ENCODE data around the gene CITED2. TPM values are rescaled to one million over a fixed set of nuclear protein-coding genes. Genes with fewer than 3 reads are reported as not detected.

The CITED2 gene
- total RNA-seq, 2 experiments from 2014 or later = 71.7 to 80.4 TPM

- H3K9me3 Mint-ChIP-seq = peaks cover 1% of the 10 kb centered on the region
- H3K4me1 Mint-ChIP-seq = peaks cover 13% of the 10 kb centered on the region
- no peak for DNase-seq
- H3K4me3 Mint-ChIP-seq = no peak overlapping the region
- H3K27ac Mint-ChIP-seq = peak overlapping the region; percentile 32
- ATAC-seq (ENCODE audit: low read depth) = no peak
- POLR2A ChIA-PET = no interaction called here
- H3K27me3 Mint-ChIP-seq = no peaks in the 10 kb centered on the region
- no peaks in the 10 kb centered on the region for H3K36me3 Mint-ChIP-seq
These were observed 31.2 kb downstream of the CITED2 start for GRCh38 chr6:139343052-139343750.

- Mint-ChIP-seq H3K4me1 (peaks cover 13% of the 10 kb centered on the region), H3K27ac (no peak overlapping the region), H3K9me3 (peaks cover 1% of the 10 kb centered on the region), H3K36me3 (no peaks in the 10 kb centered on the region), H3K4me3 (no peak overlapping the region), H3K27me3 (no peaks in the 10 kb centered on the region)
- ATAC-seq (ENCODE audit: low read depth) (no peak), DNase-seq (no peak)
- POLR2A ChIA-PET = no interaction called here
These were observed 33.4 kb downstream of the CITED2 start for GRCh38 chr6:139341060-139341459.

- no peaks in the 10 kb centered on the region for H3K36me3 Mint-ChIP-seq
- H3K9me3 Mint-ChIP-seq = peaks cover 1% of the 10 kb centered on the region
- no peak overlapping the region for H3K4me3 Mint-ChIP-seq
- DNase-seq (no peak), ATAC-seq (ENCODE audit: low read depth) (no peak)
- POLR2A ChIA-PET = no interaction called here
- no peaks in the 10 kb centered on the region for H3K27me3 Mint-ChIP-seq
- H3K4me1 Mint-ChIP-seq = peaks cover 9% of the 10 kb centered on the region
- H3K27ac Mint-ChIP-seq = no peak overlapping the region
These were observed 35.7 kb downstream of the CITED2 start for GRCh38 chr6:139338795-139339194.

- POLR2A ChIA-PET = no interaction called here
- ATAC-seq (ENCODE audit: low read depth) (no peak), DNase-seq (no peak)
- peaks cover 4% of the 10 kb centered on the region for H3K9me3 Mint-ChIP-seq
- no peak overlapping the region for H3K4me3 Mint-ChIP-seq
- no peaks in the 10 kb centered on the region for H3K36me3 Mint-ChIP-seq
- peaks cover 4% of the 10 kb centered on the region for H3K4me1 Mint-ChIP-seq
- H3K27me3 Mint-ChIP-seq = no peaks in the 10 kb centered on the region
- no peak overlapping the region for H3K27ac Mint-ChIP-seq
These were observed 36.6 kb downstream of the CITED2 start for GRCh38 chr6:139337830-139338229.

GRCh38 chr6:139337001-139337400 is 37.4 kb downstream of the CITED2 start:
- no peak overlapping the region for H3K27ac Mint-ChIP-seq
- POLR2A ChIA-PET = no interaction called here
- H3K36me3 Mint-ChIP-seq = no peaks in the 10 kb centered on the region
- no peaks in the 10 kb centered on the region for H3K4me1 Mint-ChIP-seq
- ATAC-seq (ENCODE audit: low read depth) = no peak
- H3K9me3 Mint-ChIP-seq = peaks cover 4% of the 10 kb centered on the region
- H3K27me3 Mint-ChIP-seq = no peaks in the 10 kb centered on the region
- no peak overlapping the region for H3K4me3 Mint-ChIP-seq
- DNase-seq = no peak

- H3K9me3 Mint-ChIP-seq = peaks cover 4% of the 10 kb centered on the region
- no peaks in the 10 kb centered on the region for H3K27me3 Mint-ChIP-seq
- no peaks in the 10 kb centered on the region for H3K36me3 Mint-ChIP-seq
- POLR2A ChIA-PET = no interaction called here
- no peak overlapping the region for H3K27ac Mint-ChIP-seq
- ATAC-seq (ENCODE audit: low read depth) = no peak
- H3K4me1 Mint-ChIP-seq = no peaks in the 10 kb centered on the region
- DNase-seq = no peak
- H3K4me3 Mint-ChIP-seq = no peak overlapping the region
These were observed 38.0 kb downstream of the CITED2 start for GRCh38 chr6:139336488-139336887.

GRCh38 chr6:139335447-139336210 is 38.8 kb downstream of the CITED2 start:
- no peak overlapping the region for H3K27ac Mint-ChIP-seq
- H3K27me3 Mint-ChIP-seq = no peaks in the 10 kb centered on the region
- DNase-seq (no peak), ATAC-seq (ENCODE audit: low read depth) (no peak)
- H3K4me1 Mint-ChIP-seq = no peaks in the 10 kb centered on the region
- no peaks in the 10 kb centered on the region for H3K36me3 Mint-ChIP-seq
- peaks cover 3% of the 10 kb centered on the region for H3K9me3 Mint-ChIP-seq
- no peak overlapping the region for H3K4me3 Mint-ChIP-seq
- POLR2A ChIA-PET = no interaction called here

GRCh38 chr6:139334806-139335446 is 39.5 kb downstream of the CITED2 start:
- ATAC-seq (ENCODE audit: low read depth) = no peak
- no peak overlapping the region for H3K4me3 Mint-ChIP-seq
- peaks cover 3% of the 10 kb centered on the region for H3K9me3 Mint-ChIP-seq
- H3K27me3 Mint-ChIP-seq = no peaks in the 10 kb centered on the region
- H3K36me3 Mint-ChIP-seq = no peaks in the 10 kb centered on the region
- no peak overlapping the region for H3K27ac Mint-ChIP-seq
- no peaks in the 10 kb centered on the region for H3K4me1 Mint-ChIP-seq
- POLR2A ChIA-PET = no interaction called here
- DNase-seq = no peak

GRCh38 chr6:139330826-139331500 is 43.5 kb downstream of the CITED2 start:
- POLR2A ChIA-PET = interaction anchor here (0.8 kb wide), 1 partner anchor 43 kb away, joined by 3 read pairs; the partner anchor contains the start of gene CITED2
- no peak overlapping the region for H3K4me3 Mint-ChIP-seq
- no peak overlapping the region for H3K27ac Mint-ChIP-seq
- ATAC-seq (ENCODE audit: low read depth) (no peak), DNase-seq (no peak)
- H3K4me1 Mint-ChIP-seq = no peaks in the 10 kb centered on the region
- H3K9me3 Mint-ChIP-seq = peaks cover 8% of the 10 kb centered on the region
- peaks cover 5% of the 10 kb centered on the region for H3K36me3 Mint-ChIP-seq
- no peaks in the 10 kb centered on the region for H3K27me3 Mint-ChIP-seq

- POLR2A ChIA-PET = interaction anchor here (0.8 kb wide), 1 partner anchor 44 kb away, joined by 3 read pairs; the partner anchor contains the start of gene CITED2
- DNase-seq (no peak), ATAC-seq (ENCODE audit: low read depth) (no peak)
- no peaks in the 10 kb centered on the region for H3K27me3 Mint-ChIP-seq
- H3K9me3 Mint-ChIP-seq = peaks cover 8% of the 10 kb centered on the region
- H3K27ac Mint-ChIP-seq = no peak overlapping the region
- peaks cover 5% of the 10 kb centered on the region for H3K36me3 Mint-ChIP-seq
- no peak overlapping the region for H3K4me3 Mint-ChIP-seq
- peaks cover 2% of the 10 kb centered on the region for H3K4me1 Mint-ChIP-seq
These were observed 44.1 kb downstream of the CITED2 start for GRCh38 chr6:139330306-139330705.

GRCh38 chr6:139329224-139329623 is 45.2 kb downstream of the CITED2 start:
- no peaks in the 10 kb centered on the region for H3K27me3 Mint-ChIP-seq
- no peak for DNase-seq
- no peak overlapping the region for H3K4me3 Mint-ChIP-seq
- no peak overlapping the region for H3K27ac Mint-ChIP-seq
- H3K4me1 Mint-ChIP-seq = peaks cover 4% of the 10 kb centered on the region
- H3K9me3 Mint-ChIP-seq = peaks cover 8% of the 10 kb centered on the region
- POLR2A ChIA-PET = no interaction called here
- no peak for ATAC-seq (ENCODE audit: low read depth)
- H3K36me3 Mint-ChIP-seq = peaks cover 5% of the 10 kb centered on the region

- DNase-seq (no peak), ATAC-seq (ENCODE audit: low read depth) (no peak)
- H3K9me3 Mint-ChIP-seq = peaks cover 9% of the 10 kb centered on the region
- H3K27me3 Mint-ChIP-seq = no peaks in the 10 kb centered on the region
- H3K27ac Mint-ChIP-seq = no peak overlapping the region
- peaks cover 15% of the 10 kb centered on the region for H3K36me3 Mint-ChIP-seq
- peaks cover 11% of the 10 kb centered on the region for H3K4me1 Mint-ChIP-seq
- H3K4me3 Mint-ChIP-seq = no peak overlapping the region
- POLR2A ChIA-PET = interaction anchor here (4.1 kb wide), 1 partner anchor 36 kb away, joined by 41 read pairs; the partner anchor contains the start of gene TXLNB
These were observed 47.4 kb downstream of the CITED2 start for GRCh38 chr6:139327038-139327437.

- Mint-ChIP-seq H3K4me1 (peaks cover 11% of the 10 kb centered on the region), H3K36me3 (peaks cover 15% of the 10 kb centered on the region), H3K9me3 (peaks cover 9% of the 10 kb centered on the region), H3K27ac (peak overlapping the region; percentile 10), H3K4me3 (peak overlapping the region; percentile 5), H3K27me3 (no peaks in the 10 kb centered on the region)
- POLR2A ChIA-PET = interaction anchor here (4.1 kb wide), 1 partner anchor 34 kb away, joined by 41 read pairs; the partner anchor contains the start of gene TXLNB
- DNase-seq (no peak), ATAC-seq (ENCODE audit: low read depth) (no peak)
These were observed 48.8 kb downstream of the CITED2 start for GRCh38 chr6:139325686-139326085.

All from activated naive CD8-positive, alpha-beta T cell treated with anti-CD3 and anti-CD28 coated beads, Interleukin-2, amount 10 ng/mL, durations not matched to agents 7 days and 5 days (primary cell).